GM10266 (cell line): ENCODE data around the gene CMTM3.

Source experiments
- DNase-seq: peaks from one replicate; pipeline ENCODE4 v3.0.0; 2012; ENCODE audit errors: extremely low spot score
- CTCF ChIP-seq: IDR thresholded peaks from 2 replicates; pipeline ENCODE4 v1.5.1; 2012; ENCODE audit warnings: mild to moderate bottlenecking, low read depth; ENCODE audit not compliant: control insufficient read depth, insufficient read depth; ENCODE audit errors: missing control alignments

Gene CMTM3

GRCh38 chr16:66640724-66641314 is 36.3 kb downstream of the CMTM3 start:
- DNase-seq: no peak
- no peak for TF ChIP-seq CTCF

GRCh38 chr16:66641387-66641786 is 36.9 kb downstream of the CMTM3 start:
- DNase-seq: no peak
- no peak for TF ChIP-seq CTCF

- DNase-seq: no peak
- no peak for TF ChIP-seq CTCF
Measured at GRCh38 chr16:66647866-66648265, 43.4 kb downstream of the CMTM3 start.

- TF ChIP-seq CTCF: no peak
- DNase-seq: no peak
Measured at GRCh38 chr16:66649167-66649566, 44.7 kb downstream of the CMTM3 start.

GRCh38 chr16:66649636-66650205 is 45.2 kb downstream of the CMTM3 start:
- no peak for DNase-seq
- TF ChIP-seq CTCF: no peak

GRCh38 chr16:66650707-66651473 is 46.4 kb downstream of the CMTM3 start:
- TF ChIP-seq CTCF: peak; percentile 88
- DNase-seq: peak; percentile 84

GRCh38 chr16:66651474-66651765 is 46.9 kb downstream of the CMTM3 start:
- TF ChIP-seq CTCF: no peak
- DNase-seq: no peak
